ENCODE results near the gene GPR156. TPM values are rescaled to one million over a fixed set of nuclear protein-coding genes. Genes with fewer than 3 reads are reported as not detected.
"Not testable (repeated sequence)": the region's sequence is repeated elsewhere in the genome, so short reads cannot be mapped to it uniquely, and the experiment has no call there.

Gene GPR156
- polyA plus RNA-seq, 1 donor from 2014 or later: 0.22 TPM

GRCh38 chr3:120299403-120299802, 14.4 kb upstream of the GPR156 start:
- no peak overlapping the region for H3K9ac ChIP-seq (ENCODE audit: low read length)
- TF ChIP-seq SMC3 (conservative IDR thresholded peaks at IDR 0.05; ENCODE audit: poor library complexity) (no peak), EP300 (conservative IDR thresholded peaks at IDR 0.05; ENCODE audit: poor library complexity, severe bottlenecking) (no peak), CTCF (IDR thresholded peaks at IDR 0.05; ENCODE audit: poor library complexity, severe bottlenecking) (no peak), REST (IDR thresholded peaks at IDR 0.05; ENCODE audit: borderline replicate concordance) (no peak), RAD21 (conservative IDR thresholded peaks at IDR 0.05) (no peak), TAF1 (IDR thresholded peaks at IDR 0.05; ENCODE audit: low read depth) (no peak), POLR2AphosphoS5 (IDR thresholded peaks at IDR 0.05) (no peak), EZH2 (IDR thresholded peaks at IDR 0.05; ENCODE audit: borderline replicate concordance, insufficient read depth, low read length, poor library complexity, severe bottlenecking) (no peak), MXI1 (conservative IDR thresholded peaks at IDR 0.05; ENCODE audit: poor library complexity, severe bottlenecking) (no peak)
- H4K20me1 ChIP-seq (ENCODE audit: insufficient read depth): no peaks in the 10 kb centered on the region
- no peak overlapping the region for H3K27ac ChIP-seq (ENCODE audit: low read length)
- no peaks in the 10 kb centered on the region for H3K79me2 ChIP-seq (replicated peaks; ENCODE audit: insufficient read depth, low read length)
- H3K36me3 ChIP-seq (ENCODE audit: insufficient read depth, low read length): no peaks in the 10 kb centered on the region
- no peaks in the 10 kb centered on the region for H3K9me2 ChIP-seq (ENCODE audit: insufficient read depth, low read length)
- H3K27me3 ChIP-seq (ENCODE audit: insufficient read depth, low read depth, low read length): no peaks in the 10 kb centered on the region
- no peak overlapping the region for H2AFZ ChIP-seq (ENCODE audit: low read depth, low read length)
- H3K4me3 ChIP-seq (ENCODE audit: low read length): no peak overlapping the region
- no peaks in the 10 kb centered on the region for H3F3A ChIP-seq (ENCODE audit: insufficient read depth, low read length, poor library complexity, severe bottlenecking)
- H3K4me2 ChIP-seq (ENCODE audit: low read length): no peak overlapping the region
- H3K9me3 ChIP-seq (ENCODE audit: low read length): peaks cover under 1% of the 10 kb centered on the region

GRCh38 chr3:120298996-120299395, 14.0 kb upstream of the GPR156 start:
- H3K79me2 ChIP-seq (replicated peaks; ENCODE audit: insufficient read depth, low read length): no peaks in the 10 kb centered on the region
- no peaks in the 10 kb centered on the region for H3K36me3 ChIP-seq (ENCODE audit: insufficient read depth, low read length)
- no peaks in the 10 kb centered on the region for H3F3A ChIP-seq (ENCODE audit: insufficient read depth, low read length, poor library complexity, severe bottlenecking)
- peaks cover 4% of the 10 kb centered on the region for H3K9me3 ChIP-seq (ENCODE audit: low read length)
- H3K27me3 ChIP-seq (ENCODE audit: insufficient read depth, low read depth, low read length): no peaks in the 10 kb centered on the region
- no peak overlapping the region for H3K27ac ChIP-seq (ENCODE audit: low read length)
- TF ChIP-seq EP300 (conservative IDR thresholded peaks at IDR 0.05; ENCODE audit: poor library complexity, severe bottlenecking) (no peak), MXI1 (conservative IDR thresholded peaks at IDR 0.05; ENCODE audit: poor library complexity, severe bottlenecking) (no peak), POLR2AphosphoS5 (IDR thresholded peaks at IDR 0.05) (no peak), REST (IDR thresholded peaks at IDR 0.05; ENCODE audit: borderline replicate concordance) (no peak), SMC3 (conservative IDR thresholded peaks at IDR 0.05; ENCODE audit: poor library complexity) (no peak), TAF1 (IDR thresholded peaks at IDR 0.05; ENCODE audit: low read depth) (no peak)
- H3K4me3 ChIP-seq (ENCODE audit: low read length): no peak overlapping the region
- H3K9ac ChIP-seq (ENCODE audit: low read length): no peak overlapping the region
- H3K9me2 ChIP-seq (ENCODE audit: insufficient read depth, low read length): no peaks in the 10 kb centered on the region
- H4K20me1 ChIP-seq (ENCODE audit: insufficient read depth): no peaks in the 10 kb centered on the region
- no peak overlapping the region for H3K4me2 ChIP-seq (ENCODE audit: low read length)
- H2AFZ ChIP-seq (ENCODE audit: low read depth, low read length): no peak overlapping the region

- H3K36me3 ChIP-seq (ENCODE audit: insufficient read depth, low read length); H2AFZ ChIP-seq (ENCODE audit: low read depth, low read length); H4K20me1 ChIP-seq (ENCODE audit: insufficient read depth); H3F3A ChIP-seq (ENCODE audit: insufficient read depth, low read length, poor library complexity, severe bottlenecking); H3K4me3 ChIP-seq (ENCODE audit: low read length); H3K9ac ChIP-seq (ENCODE audit: low read length); H3K9me3 ChIP-seq (ENCODE audit: low read length); H3K27me3 ChIP-seq (ENCODE audit: insufficient read depth, low read depth, low read length); H3K79me2 ChIP-seq (replicated peaks; ENCODE audit: insufficient read depth, low read length); H3K27ac ChIP-seq (ENCODE audit: low read length); H3K4me2 ChIP-seq (ENCODE audit: low read length); H3K9me2 ChIP-seq (ENCODE audit: insufficient read depth, low read length): not testable (repeated sequence)
Observed at GRCh38 chr3:120291552-120291951, 6.5 kb upstream of the GPR156 start.
